Upper lobe of left lung (tissue), 6 donors: ENCODE data around the gene CBX8. TPM values are rescaled to one million over a fixed set of nuclear protein-coding genes. Genes with fewer than 3 reads are reported as not detected.

ENCODE experiments used
- ATAC-seq, 2 donors: fragments of 200-7000 bp; cut with Tn5 transposase; one replicate each; pipeline ENCODE4 v1.9.1; 2022; ENCODE audit warnings: mild to moderate bottlenecking in 2 of 2, moderate library complexity in 2 of 2; ENCODE audit not compliant: low FRiP score in 2 of 2
- DNase-seq, 2 donors: peaks; one replicate each; pipeline ENCODE4 v3.0.0-alpha.2; 2019 to 2020
- H3K27ac ChIP-seq, 4 donors: fragments of 200-600 bp; sonication (generic); one replicate each; pipeline ENCODE4 v1.5.1; 2016 to 2019
- H3K27me3 ChIP-seq, 4 donors: fragments of 200-600 bp; sonication (generic); one replicate each; pipeline ENCODE4 v1.5.1; 2017 to 2019
- H3K36me3 ChIP-seq, 4 donors: fragments of 200-600 bp; sonication (generic); one replicate each; pipeline ENCODE4 v1.5.1; 2016 to 2019
- H3K4me1 ChIP-seq, 4 donors: fragments of 200-600 bp; sonication (generic); one replicate each; pipeline ENCODE4 v1.5.1; 2018 to 2019
- H3K4me3 ChIP-seq, 4 donors: fragments of 200-600 bp; sonication (generic); one replicate each; pipeline ENCODE4 v1.5.1; 2017 to 2019; ENCODE audit warnings: mild to moderate bottlenecking in 2 of 4, moderate library complexity in 1 of 4
- H3K9me3 ChIP-seq, 4 donors: fragments of 200-600 bp; sonication (generic); one replicate each; pipeline ENCODE4 v1.5.1; 2018 to 2019
- EP300 ChIP-seq, 4 donors: sonication (generic); formaldehyde crosslinking; IDR thresholded peaks; one replicate each; pipeline ENCODE4 v1.5.1; 2017; ENCODE audit warnings: antibody characterized with exemption in 4 of 4, control low read depth in 2 of 4
- POLR2A ChIP-seq, 4 donors: fragments of 450-650 bp; IDR thresholded peaks; one replicate each; pipeline ENCODE4 v1.5.1; 2016 to 2017; ENCODE audit warnings: antibody characterized with exemption in 4 of 4, mild to moderate bottlenecking in 2 of 4
- POLR2AphosphoS5 ChIP-seq, 2 donors: sonication (generic); formaldehyde crosslinking; IDR thresholded peaks; one replicate each; pipeline ENCODE4 v1.5.1; 2017; ENCODE audit warnings: antibody characterized with exemption in 2 of 2
- WGBS, 2 donors: methylation state at CpG; one replicate each; pipeline ENCODE4 v1.1.5; 2017 to 2018; 5-methylcytosine and 5-hydroxymethylcytosine counted together
- total RNA-seq, 6 donors: library from RNA; depleted of rRNA in 4 of 6; stranded (reverse); fragments of >200 nt in 4 of 6; gene quantifications; one replicate each; pipeline versions ENCODE4 v1.1.0 to v1.2.1, GENCODE V29; 2016 to 2021
- TF ChIP-seq, protein P1 (sequence below), 6 experiments: fragments of 450-650 bp in 4 of 6; fragments of 200-600 bp in 2 of 6; sonication (generic) in 2 of 6; IDR thresholded peaks; one replicate each; pipeline ENCODE4 v1.5.1; 2016 to 2019; ENCODE audit warnings: antibody characterized with exemption in 6 of 6
- donor health status: DM: no; HTN: no; CAD: no; lungs with moderate emphysema.
- donor health status: DM: no; HTN: yes; CAD: no; lungs with severe emphysema.

Gene CBX8
- total RNA-seq, 6 donors from 2014 or later = 2.0 to 16.8 (median 8.8) TPM

DNA sequence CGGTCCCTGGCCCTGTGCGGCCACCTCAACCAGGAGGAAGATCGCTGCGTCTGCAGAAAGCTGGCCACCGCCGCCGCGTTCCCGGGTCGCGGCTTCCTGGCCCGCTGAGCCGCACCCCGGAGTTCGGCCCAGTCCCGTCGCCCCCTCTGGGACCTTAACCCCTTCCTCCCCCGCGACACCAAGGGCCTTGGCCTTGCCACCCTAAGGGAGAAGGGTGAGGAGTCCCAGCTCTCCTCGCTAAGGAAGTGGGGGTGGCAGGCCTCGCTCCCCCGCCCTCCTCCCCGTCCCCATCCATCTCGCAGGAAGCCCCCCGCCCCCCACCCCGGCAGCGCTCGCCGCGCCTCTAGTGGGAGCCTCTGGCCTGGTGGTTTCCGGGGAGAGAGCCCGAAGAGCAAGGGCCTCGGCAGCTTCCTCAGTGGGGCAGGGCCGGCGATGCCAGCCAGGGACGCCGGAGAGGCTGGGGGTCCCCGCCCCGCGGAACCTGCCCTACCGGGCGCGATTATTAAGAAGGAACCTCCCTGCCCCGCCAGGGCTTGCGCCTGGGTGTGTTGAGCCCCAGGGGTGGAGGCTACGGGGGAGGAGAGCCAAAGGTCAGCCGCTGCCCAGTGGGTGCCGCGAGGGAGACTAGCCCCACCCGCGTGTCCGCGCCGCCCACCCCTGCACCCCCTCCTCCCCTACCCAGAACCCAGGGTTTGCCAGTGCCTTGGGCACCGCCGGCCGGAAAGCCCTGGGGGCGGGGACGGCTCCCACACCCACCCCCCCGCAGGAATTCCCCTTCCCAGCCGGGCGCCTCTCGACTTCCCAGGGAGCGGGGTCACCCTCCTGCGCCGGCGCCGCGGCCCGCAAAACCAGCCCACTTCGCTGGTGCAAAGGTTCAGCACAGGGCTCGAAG lies 35.6 kb upstream of the CBX8 start:
- no peaks in the 10 kb centered on the region for H3K9me3 ChIP-seq
- H3K36me3 ChIP-seq = peaks cover 9 to 28% (median 19%) of the 10 kb centered on the region in 4 donors
- TF ChIP-seq EP300 (IDR thresholded peaks at IDR 0.05) (no peak), POLR2AphosphoS5 (IDR thresholded peaks at IDR 0.05) (no peak), POLR2A (IDR thresholded peaks at IDR 0.05) (no peak)
- TF ChIP-seq, protein P1, sequence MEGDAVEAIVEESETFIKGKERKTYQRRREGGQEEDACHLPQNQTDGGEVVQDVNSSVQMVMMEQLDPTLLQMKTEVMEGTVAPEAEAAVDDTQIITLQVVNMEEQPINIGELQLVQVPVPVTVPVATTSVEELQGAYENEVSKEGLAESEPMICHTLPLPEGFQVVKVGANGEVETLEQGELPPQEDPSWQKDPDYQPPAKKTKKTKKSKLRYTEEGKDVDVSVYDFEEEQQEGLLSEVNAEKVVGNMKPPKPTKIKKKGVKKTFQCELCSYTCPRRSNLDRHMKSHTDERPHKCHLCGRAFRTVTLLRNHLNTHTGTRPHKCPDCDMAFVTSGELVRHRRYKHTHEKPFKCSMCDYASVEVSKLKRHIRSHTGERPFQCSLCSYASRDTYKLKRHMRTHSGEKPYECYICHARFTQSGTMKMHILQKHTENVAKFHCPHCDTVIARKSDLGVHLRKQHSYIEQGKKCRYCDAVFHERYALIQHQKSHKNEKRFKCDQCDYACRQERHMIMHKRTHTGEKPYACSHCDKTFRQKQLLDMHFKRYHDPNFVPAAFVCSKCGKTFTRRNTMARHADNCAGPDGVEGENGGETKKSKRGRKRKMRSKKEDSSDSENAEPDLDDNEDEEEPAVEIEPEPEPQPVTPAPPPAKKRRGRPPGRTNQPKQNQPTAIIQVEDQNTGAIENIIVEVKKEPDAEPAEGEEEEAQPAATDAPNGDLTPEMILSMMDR (IDR thresholded peaks at IDR 0.05) = no peak
- H3K4me1 ChIP-seq = peaks cover 55 to 82% (median 61%) of the 10 kb centered on the region in 4 donors
- H3K27me3 ChIP-seq = no peaks in the 10 kb centered on the region
- peak overlapping the region in 3 of 4 donors; percentile 22 to 44 (median 43) for H3K4me3 ChIP-seq
- 33 to 44% methylated on average over 19 to 20 of the region's 72 CpGs for WGBS, 2 donors
- ATAC-seq (peak; percentile 5 to 32), DNase-seq (peak in 1 of 2 donors; percentile 89)
- H3K27ac ChIP-seq = peak overlapping the region in 3 of 4 donors; percentile 44 to 77 (median 70)

DNA sequence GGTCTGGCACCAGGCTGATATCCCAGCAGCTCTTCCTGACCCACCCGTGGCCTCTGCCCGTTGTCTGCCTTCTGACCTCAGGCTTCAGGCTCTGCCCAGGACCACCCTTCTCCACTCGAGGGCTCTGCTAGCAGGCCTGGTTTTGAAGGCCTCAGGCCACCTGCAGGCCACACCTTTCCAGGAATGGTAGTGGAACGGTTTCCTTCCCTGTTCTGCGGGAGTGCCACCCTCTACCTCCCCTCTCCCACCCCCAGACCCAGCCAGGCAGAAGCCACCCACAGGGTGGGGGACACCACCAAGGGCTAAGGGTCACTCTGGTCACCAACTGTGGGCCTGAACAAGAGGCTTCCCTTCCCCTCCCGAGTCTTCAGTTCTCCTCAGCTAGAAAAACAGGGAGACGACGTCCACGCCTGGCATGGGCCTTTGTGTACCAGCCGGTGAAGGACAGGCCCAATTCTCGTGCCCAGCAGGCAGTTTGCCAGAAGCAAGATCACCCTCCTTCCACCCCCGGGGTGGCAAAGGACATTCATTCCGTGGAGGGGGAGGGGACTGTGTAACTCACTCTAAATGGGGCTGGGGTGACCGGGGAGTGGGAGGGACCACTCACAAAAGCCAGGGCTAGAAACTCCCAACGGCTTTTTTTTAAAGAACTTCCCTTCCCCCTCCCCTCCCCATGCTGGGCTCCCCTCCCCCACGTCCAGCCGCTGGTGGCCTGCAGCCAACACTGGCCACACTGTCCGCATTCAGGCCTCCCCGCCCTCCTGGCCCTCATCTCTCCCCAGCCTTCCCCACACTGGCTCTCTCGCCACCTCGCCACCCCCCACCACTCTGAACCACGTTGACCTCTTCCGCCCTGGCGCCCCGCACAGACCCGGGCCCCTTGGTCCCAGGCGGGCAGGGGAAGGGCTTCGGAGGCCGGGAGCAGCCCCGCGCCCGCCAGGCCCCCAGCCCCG lies 34.7 kb upstream of the CBX8 start:
- TF ChIP-seq POLR2AphosphoS5 (IDR thresholded peaks at IDR 0.05) = no peak
- TF ChIP-seq EP300 (IDR thresholded peaks at IDR 0.05) = no peak
- TF ChIP-seq, protein P1 (IDR thresholded peaks at IDR 0.05) = no peak
- no peak for TF ChIP-seq POLR2A (IDR thresholded peaks at IDR 0.05)
- peaks cover 9 to 27% (median 19%) of the 10 kb centered on the region in 4 donors for H3K36me3 ChIP-seq
- ATAC-seq (peak in 1 of 2 donors; percentile 78), DNase-seq (peak; percentile 81 to 89)
- 23 to 34% methylated on average over 31 of the region's 33 CpGs for WGBS, 2 donors
- H3K4me1 ChIP-seq = peaks cover 51 to 73% (median 54%) of the 10 kb centered on the region in 4 donors
- no peaks in the 10 kb centered on the region for H3K27me3 ChIP-seq
- peak overlapping the region in 3 of 4 donors; percentile 22 to 44 (median 43) for H3K4me3 ChIP-seq
- H3K27ac ChIP-seq = peak overlapping the region in 3 of 4 donors; percentile 44 to 77 (median 70)
- no peaks in the 10 kb centered on the region for H3K9me3 ChIP-seq

DNA sequence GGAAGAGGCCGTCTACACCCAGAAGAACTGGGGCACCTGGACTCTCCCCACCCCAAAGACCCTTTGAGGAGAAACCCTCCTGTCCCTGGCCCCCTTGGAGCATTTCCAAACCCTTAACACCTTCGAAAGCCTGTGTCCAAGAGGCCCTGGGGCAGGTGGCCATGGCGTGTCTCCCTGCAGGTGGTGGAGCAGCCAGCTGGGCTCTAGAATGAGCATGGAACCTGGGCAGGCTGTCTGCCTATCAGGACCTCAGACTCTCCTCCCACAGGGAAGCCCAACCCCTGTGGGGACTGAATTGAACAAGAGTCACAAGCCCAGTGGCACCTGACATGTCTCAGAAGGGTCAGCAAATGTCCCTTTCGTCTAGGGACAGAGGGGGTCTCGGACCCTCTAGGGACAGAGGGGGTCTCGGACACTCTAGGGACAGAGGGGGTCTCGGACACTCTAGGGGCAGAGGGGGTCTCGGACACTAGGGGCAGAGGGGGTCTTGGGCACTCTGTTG lies 33.9 kb upstream of the CBX8 start:
- no peak for TF ChIP-seq POLR2AphosphoS5 (IDR thresholded peaks at IDR 0.05)
- no peak for TF ChIP-seq POLR2A (IDR thresholded peaks at IDR 0.05)
- TF ChIP-seq, protein P1 (IDR thresholded peaks at IDR 0.05) = no peak
- no peak for TF ChIP-seq EP300 (IDR thresholded peaks at IDR 0.05)
- peak overlapping the region in 1 of 4 donors; percentile 77 for H3K27ac ChIP-seq
- no peak for ATAC-seq

DNA sequence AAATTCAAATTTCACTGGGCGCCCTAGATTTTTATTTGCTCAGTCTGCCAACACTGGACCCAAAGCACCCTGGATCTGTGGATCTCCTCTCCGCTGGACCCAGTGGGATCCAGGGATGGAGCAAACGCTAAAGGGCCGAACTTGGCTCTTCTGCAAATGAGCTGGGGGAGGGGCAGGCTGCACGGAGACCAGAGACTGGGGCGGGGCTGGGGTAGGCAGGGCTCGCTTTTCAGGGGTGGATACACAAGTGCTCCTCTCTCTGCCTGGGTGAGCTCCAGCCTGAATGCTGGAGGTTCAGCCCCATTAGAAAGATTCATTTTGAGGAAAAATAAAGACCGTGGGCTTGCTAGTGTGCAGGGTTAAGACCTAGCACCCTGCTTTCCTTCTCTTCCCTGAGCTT lies 33.4 kb upstream of the CBX8 start:
- Histone ChIP-seq H3K9me3 (no peaks in the 10 kb centered on the region), H3K4me1 (peaks cover 44 to 68% (median 51%) of the 10 kb centered on the region in 4 donors), H3K27me3 (no peaks in the 10 kb centered on the region), H3K27ac (no peak overlapping the region), H3K36me3 (peaks cover 9 to 22% (median 17%) of the 10 kb centered on the region in 4 donors), H3K4me3 (no peak overlapping the region)
- 69 to 73% methylated on average over 8 of the region's 8 CpGs for WGBS, 2 donors
- TF ChIP-seq EP300 (IDR thresholded peaks at IDR 0.05) = no peak
- no peak for DNase-seq
- ATAC-seq = no peak

More for the DNA sequence above, 33.9 kb upstream of the CBX8 start:
- H3K36me3 ChIP-seq = peaks cover 9 to 24% (median 19%) of the 10 kb centered on the region in 4 donors
- 86 to 93% methylated on average over 4 to 7 of the region's 8 CpGs for WGBS, 2 donors
- H3K4me3 ChIP-seq = no peak overlapping the region
- DNase-seq = peak in 1 of 2 donors; percentile 22
- H3K4me1 ChIP-seq = peaks cover 47 to 73% (median 53%) of the 10 kb centered on the region in 4 donors
- no peaks in the 10 kb centered on the region for H3K27me3 ChIP-seq
- H3K9me3 ChIP-seq = no peaks in the 10 kb centered on the region
